Muscle of arm (tissue), 12 donors: ENCODE results near the gene FBXO7. TPM values are rescaled to one million over a fixed set of nuclear protein-coding genes. Genes with fewer than 3 reads are reported as not detected.

Experiments used
- polyA plus RNA-seq, 12 donors: library from polyadenylated mRNA; unstranded; fragments of 120-200 nt; gene quantifications; one replicate each; pipeline ENCODE4 v1.2.1, GENCODE V29; 2013; ENCODE audit not compliant: insufficient read length in 12 of 12

Gene FBXO7
- polyA plus RNA-seq, 12 donors = 45.1 to 88.2 (median 70.9) TPM; not detected in 1

Other genes starting within 250 kb of the FBXO7 start
- 1 to 10 TPM in 3 of 12 donors, under 1 TPM in 7, not detected in 2; 0.48 to 2.1 (median 0.89) TPM for gene SLC5A4, start 219.5 kb upstream of the FBXO7 start, polyA plus RNA-seq
- under 1 TPM in 2 of 12 donors, not detected in 10; 0.31 to 0.40 TPM for gene RFPL3, start 116.9 kb upstream of the FBXO7 start, polyA plus RNA-seq
- gene RTCB, start 62.6 kb upstream of the FBXO7 start, polyA plus RNA-seq = 10 to 100 TPM in 11 of 12 donors, not detected in 1; 51.5 to 69.2 (median 59.5) TPM
- gene BPIFC, start 10.4 kb upstream of the FBXO7 start, polyA plus RNA-seq = not detected